ENCODE data around the gene IKZF2.
A peak's percentile ranks its signal among the peaks of the same experiment; 100 is the strongest.
"Not testable (repeated sequence)": the region's sequence is repeated elsewhere in the genome, so short reads cannot be mapped to it uniquely, and the experiment has no call there.

IKZF2 gene

DNA sequence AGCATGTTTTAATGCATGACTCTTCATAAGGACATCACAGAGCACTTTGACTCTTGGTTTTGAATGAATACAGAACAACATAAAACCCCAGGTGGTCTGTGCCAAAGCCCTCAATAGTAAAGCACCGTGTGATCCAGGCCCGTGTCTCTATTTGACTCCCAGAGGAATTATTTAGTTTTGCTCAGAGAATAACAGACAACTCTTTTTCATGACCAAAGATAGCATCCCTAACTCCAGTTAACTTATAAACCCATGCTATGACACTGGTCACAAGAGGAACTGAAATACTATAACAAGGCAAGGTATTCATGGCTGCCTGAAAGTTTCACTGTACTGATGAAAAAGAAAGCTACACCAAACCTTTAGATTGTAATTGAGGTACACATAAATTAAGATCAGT is 128.4 kb downstream of the IKZF2 start:
- no peak for DNase-seq

DNA sequence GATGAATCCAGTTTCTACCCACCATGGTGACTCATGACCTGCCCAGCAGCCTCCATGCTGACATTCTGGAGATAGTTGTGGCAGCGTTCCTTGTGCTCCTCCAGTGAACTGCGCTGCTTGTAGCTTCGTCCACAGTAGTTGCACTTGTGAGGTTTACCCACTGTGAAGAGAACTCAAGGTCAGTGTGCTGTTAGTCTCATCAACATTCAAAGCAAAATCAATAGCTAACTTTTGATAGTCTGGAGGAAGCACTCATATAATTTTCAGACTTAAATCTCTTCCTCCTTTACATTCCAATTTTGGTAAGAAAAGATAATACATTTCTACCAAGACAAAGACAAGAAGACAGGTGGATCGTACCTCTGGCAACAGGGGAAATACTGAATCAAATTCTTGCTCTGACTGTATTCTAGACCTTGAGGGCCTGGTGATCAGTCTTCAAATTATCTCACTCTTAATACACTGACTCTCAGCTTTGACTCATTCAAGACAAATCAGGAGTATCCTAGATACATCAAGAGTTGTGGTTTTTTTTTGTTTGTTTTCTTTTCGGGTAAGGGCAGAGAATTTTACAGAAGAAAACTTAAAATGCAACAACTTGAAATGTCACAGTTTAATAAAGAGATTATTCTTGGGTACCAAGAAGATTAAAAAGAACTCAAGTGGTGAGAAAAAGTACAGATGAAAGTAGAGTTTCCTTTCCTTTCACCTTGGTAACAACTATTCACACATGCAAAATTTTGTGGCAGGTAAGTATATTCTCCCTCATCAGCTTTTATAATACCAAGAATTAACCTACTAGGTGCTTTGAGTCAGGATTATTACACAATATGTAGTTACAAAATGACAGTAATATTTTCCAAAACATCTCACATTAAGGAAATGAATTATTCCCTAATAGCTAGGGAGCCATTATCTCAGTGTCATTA is 129.2 kb downstream of the IKZF2 start:
- DNase-seq, result peak; percentile 14

DNA sequence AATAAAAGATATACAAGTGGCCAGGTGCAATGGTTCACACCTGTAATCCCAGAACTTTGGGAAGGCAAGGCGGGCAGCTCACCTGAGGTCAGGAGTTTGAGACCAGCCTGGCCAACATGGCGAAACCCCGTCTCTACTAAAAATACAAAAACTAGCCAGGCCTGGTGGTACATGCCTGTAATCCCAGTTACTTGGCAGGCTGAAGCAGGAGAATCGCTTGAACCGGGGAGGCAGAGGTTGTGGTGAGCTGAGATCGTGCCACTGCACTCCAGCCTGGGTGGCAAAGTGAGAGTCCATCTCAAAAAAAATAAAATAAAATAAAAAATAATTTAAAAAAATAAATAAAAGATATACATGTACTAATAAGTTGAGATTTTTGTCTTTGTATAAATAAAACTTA is 130.5 kb downstream of the IKZF2 start:
- DNase-seq, result not testable (repeated sequence)

DNA sequence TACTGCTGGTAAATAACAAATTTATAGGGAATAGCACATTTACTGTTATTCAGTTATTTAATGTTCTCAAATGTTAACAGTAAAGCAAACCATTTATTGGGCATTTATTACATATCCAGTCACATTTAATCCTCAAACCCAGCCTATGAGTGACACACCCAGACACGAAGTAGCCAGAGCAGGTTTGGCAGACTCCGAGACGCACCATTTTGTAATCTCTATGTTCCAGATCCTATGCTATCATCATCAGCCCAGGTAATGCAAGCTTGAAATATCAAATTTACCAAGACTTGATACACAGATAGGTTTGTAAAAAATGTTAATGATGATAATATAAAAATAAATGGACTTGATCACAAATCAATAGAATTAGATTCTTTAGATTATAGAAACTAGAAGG is 131.1 kb downstream of the IKZF2 start:
- DNase-seq, result no peak

DNA sequence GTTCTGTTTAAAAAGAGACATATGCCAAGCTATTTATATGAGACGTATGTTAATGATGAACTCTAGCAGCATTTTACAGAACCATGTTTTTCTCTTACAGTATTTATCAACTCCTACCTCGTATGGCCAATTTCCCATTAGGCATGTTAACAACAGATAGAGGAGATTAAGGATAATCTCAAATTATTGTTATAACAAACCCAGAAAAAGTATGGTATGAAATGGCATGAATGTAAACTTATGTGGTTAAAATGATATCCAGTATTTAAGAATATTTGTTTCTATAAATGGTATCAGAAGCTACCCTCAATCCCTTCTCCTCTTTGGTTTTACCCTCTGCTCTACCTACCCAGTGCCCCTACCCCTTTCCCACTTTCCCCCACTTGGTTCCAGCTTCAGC is 132.0 kb downstream of the IKZF2 start:
- no peak for DNase-seq

DNA sequence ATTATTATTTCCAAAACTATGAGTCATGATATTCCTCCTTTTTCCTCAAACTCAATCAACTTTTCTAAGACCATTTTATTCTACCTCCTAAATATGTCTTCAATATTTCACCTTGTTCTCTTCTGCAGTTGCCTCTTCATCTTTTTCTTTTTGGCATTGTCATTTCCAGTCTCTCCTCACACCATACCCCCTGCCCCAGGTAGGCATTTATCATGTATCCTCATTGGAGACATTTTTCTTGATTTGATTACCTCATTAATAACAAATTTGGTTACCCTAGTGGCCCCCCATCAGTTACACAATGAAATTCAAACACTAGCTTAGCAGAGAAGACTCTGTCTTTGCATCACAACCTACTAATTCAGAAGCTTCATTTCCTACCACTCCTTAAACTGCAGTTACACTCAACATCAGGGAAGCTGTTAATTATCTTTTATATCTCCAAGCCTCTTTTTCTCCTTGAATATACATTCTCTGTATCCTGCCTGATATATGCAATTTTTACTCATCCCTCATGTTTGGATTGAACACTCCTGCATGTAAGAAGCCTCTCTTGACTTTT is 133.0 kb downstream of the IKZF2 start:
- DNase-seq, result no peak

DNA sequence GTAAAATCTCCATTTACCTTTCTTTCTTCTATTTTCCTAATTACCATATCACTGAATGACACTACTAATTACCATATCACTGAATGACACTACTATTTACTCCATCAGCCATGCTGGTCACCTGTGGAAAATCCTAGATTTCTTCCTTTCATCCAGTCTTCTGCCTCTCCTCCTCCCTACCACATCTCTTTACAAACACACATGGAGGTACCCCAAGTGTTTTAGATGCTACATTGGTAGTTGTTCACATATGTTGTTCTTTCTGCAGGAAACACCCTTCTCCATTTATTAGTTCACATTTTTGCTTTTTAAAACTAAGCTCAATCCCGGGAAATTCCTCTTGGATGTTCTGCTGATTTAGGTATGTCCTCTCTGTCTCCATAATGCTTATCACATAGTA is 134.0 kb downstream of the IKZF2 start:
- DNase-seq, result no peak

DNA sequence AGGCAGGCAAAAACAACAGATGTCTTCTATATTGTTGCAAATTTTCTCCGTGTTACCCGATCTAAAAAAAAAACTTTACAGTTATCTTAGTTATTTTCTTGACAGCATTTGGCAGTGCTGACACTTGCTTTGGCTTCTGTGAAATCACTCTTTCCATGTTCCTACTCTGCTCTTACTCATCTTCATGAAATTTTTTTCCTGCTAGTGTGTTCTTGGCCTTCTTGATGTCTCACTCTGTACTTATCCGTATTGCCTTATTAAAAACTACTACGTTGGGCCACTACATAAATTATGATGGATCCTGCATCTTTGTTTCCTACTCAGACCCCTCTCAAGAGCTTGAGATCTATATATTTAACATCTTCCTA is 134.4 kb downstream of the IKZF2 start:
- peak; percentile 5 for DNase-seq

DNA sequence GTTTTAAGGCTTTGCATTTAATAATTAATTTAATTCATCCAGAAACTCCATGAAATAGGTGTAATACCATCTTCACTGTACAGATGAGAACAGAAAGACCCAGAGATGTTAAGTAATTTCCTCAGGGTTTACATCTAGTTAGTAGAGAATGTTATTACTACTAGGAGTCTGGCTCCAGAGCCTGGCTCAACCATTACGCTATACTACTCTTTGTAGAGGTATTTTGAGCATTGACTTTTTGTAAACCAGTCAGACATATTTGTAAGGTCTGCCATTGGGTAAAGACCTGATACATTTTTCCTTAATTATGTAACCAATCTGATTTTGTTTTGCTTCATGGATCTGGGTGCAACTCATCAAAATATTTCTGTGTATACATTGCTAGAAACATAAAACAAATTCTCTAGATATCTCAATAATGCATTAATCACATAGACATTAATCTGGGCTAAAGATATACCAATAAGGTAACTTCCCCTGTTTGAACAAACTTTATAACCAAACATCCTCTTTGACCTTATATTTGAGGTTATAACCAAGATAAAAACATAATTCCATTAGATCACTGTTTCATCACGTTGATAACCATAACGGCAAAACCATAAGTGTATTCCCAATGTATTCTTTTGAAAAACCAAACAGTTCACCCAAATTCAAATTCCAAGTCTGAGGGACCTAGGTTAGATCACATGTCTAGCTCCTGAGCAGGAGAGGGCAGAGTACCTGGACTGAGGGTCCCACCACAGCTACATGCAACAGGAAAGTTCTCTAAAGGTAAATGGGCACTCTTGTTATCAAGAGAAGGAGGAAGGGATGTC is 135.0 kb downstream of the IKZF2 start:
- no peak for DNase-seq

DNA sequence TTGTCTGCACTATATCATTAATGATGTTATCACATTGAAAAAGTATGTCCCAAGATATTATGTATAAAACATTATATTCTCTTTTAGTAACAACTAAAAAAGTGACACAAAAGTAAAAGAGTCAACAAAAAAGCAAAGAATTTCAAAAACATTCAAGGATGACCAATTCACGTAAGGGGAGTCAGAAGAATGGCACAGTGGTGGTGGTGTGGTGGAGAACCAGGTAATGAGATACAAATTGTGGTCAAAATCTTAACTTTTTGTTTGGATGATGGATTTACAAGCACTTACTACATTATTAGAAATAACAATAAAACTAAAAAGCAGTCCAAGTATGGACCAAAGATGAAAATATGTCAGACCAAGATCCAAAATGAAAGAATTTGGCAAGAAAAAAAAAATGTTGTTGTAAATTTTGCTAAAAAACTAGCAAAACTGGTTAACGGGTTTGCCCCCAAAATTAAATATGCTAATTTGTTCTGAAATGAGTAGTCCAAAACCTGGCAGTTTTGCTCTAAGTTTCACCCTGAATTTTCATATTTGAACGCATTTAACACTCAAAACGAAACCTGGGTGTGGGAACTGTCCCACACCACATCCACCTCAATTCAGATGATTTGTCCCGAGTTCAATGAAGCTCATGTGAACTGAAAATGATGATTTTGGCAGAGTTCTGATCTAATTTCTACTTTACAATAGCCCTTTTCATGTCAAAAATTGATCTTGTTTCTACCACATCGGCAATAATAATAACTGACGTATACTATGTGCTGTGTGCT is 135.8 kb downstream of the IKZF2 start:
- DNase-seq, result no peak

DNA sequence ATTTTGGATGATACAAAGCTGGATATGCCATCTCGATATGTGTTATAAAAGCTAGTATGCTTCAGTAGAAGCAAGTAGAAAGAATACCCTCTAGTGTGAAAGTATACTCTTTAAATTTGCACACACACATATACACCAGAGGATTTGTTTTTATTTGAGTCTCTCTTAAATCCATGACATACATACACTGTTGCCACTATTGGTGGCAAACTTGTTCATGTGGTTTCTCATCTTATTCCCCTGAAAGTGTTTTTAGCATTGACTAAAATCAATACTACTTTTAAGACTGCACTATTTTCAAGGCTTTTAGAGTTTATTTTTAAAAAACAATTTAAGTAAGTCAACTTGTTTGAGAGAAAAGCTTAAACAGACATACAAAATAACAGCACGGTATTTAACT is 137.4 kb downstream of the IKZF2 start:
- DNase-seq, result no peak

DNA sequence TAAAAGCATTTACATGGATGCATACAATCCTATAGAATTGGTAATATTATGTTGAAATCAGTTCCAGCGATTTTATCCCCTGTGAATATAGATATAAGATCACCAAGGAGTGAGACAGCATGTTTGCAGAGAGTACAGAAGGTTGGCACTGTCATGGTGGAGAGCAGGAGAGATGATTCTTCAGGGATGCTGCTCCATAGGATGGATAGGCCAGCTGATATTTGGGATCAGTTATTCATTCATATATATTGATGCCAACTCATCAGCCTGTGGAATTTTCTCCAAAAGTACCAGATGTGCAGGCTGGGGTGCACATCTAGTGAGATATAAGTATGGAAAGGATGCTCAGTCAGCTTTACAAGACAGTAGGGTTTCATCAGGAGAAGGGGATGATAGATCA is 139.9 kb downstream of the IKZF2 start:
- no peak for DNase-seq

DNA sequence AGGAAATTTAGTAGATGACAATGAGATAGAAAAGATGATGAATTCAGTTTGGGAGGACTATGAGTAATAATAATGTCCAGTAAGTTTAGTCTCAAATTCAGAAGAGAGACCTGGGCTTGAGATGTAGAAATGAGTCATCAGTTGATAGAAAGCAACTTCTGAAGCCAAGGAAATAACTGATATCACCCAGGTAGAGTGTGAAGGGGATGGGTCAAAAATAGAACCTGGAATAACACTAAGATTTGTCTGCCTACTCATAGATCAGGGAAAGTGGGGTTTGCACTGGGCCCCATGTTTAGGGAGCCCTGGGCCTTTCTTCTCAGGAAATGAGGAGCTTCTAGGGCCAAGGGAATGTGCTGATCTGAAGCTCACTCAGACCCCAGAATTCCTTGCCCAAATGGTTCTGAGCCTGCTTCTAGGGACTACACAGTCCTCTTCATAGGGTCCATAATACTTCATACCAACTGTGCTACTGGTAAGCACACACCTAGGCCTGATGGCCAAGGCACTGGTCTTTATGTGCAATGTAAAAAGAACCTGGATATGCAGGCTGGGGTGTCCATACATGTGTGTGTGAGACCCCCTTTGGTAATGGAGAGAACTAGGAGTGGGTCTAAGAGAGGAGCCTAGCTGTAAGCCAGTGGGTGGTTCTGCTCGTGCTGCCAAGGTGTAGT is 141.2 kb downstream of the IKZF2 start:
- no peak for DNase-seq

DNA sequence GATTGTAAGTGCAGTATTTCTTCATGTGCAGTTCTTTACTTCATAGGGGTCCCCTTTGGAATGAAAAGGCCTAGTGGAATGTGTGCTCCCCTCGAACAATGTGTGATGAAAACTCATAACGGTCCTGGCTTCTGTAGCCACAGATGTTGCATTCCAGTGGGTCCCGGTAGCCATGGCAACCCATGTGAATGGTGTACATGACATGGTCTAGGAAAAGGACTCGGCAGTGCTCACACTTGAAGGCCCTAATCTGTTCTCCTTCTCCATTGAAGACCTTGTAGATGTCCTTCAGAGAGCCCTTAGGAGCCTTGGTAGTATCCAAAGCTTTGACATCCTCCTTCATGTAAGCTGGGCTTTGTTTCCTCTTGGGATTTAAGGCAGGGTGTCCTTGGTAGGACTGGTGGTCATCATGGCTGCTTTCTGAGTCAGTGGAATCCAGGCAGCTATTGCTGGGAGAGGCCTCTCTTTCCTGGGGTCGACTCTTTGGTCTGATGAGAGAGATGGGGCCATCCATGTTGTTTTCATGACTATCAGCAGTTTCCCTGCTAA is 144.0 kb downstream of the IKZF2 start:
- DNase-seq, result peak; percentile 17

DNA sequence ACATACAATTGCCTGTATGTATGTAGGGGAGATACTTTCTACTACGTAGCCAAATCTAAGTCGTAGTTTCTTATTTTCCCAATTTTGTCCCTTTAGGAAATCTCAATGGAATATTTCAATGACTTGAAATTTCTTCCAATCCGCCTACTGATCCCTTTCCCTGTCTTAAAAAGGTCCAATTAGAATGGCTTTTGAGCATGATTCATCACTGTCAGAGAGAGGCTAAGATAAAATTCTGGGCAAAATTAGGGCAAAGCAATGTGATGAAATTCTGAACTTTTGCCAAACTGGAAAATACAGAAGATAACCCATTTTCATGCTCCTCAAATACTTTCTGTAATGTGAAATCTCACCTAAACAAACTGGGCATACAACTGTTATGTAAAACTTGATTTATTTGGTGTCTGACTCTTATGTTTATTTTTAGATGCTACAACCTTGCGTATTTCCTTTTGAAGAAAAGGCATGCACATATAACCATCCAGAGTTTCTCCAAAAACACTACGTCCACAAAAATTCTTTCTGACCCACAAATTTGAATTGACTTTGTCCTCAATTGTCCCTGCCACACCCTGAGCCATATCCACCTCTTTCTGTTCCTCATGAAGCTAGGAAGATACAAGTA is 147.1 kb downstream of the IKZF2 start:
- no peak for DNase-seq

DNA sequence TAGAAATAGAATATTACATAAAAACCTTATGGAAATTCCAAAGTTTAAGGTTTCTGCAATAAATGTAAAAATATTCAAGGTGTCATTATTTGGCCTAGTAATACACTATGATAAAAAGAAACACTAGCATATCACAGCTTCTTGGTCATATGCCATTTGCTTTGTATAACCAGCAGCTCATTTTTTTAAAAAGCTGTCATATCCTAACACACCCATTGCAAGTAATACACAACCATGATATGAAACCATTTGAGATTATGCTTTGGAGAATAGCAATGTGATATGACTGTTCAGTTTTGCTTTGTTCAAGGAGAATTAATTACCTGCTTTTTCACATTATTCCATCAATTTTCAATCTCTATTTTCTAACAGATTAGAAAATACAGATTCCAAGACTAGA is 149.0 kb downstream of the IKZF2 start:
- no peak for DNase-seq

DNA sequence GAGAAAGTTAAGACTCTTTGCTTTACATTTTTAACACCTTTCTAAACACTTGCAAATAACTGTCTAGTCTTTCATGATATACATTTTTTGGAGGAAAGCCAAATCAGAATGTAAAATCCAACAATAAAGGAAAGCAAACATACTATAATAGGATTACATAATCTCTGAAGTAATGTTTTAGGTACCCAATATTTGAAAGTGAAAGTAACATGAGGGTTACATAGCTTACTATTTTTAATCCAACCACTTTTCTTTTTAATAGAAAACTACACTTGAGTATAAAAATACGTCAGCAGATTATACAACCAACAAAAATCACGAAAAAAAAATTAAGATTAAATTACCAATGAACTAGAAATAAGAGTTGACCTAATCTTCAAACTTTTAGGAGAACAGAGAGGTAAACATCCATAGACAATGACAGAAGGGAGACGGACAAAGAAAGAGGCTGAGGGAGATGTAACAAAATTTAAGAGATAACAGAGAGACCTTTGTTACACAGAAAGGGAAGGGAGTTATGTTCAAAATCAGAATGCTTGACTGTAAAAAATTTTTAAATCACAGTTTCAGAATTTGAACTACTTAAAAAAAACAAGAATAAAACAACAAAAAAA is 150.0 kb downstream of the IKZF2 start:
- DNase-seq, result no peak

DNA sequence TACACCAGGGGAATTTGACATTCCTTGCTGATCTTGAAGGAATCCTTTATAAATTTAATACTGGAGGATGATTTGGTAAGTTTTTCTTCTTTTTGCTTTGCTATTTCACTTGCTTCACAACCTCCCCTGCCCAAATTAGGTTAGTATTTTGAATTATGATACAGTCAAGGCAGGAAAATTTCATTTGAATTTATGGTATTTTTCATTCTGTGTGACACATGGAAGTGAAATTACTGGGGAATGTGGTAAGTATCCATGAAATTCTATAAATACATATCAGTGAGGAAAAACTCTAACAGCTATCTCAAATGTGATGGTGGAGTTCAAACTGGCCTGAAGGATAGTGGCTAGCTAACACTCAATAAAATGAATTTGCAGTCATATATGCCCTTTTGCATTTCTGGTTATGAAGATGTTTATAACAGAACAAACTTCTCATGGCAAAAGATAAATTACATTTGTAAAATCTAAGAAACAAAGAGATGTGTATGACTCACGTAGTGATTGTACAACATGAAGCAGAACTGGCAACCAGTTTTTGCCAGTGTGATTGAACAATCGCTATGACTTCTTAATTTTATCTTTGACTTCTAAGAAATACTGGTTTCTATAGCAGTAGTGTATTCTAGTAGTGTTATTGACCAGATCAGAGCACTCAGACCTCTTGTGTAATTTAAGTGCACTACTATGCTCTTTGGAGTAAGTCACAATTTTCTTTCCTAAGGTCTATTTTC is 152.6 kb downstream of the IKZF2 start:
- peak; percentile 11 for DNase-seq

DNA sequence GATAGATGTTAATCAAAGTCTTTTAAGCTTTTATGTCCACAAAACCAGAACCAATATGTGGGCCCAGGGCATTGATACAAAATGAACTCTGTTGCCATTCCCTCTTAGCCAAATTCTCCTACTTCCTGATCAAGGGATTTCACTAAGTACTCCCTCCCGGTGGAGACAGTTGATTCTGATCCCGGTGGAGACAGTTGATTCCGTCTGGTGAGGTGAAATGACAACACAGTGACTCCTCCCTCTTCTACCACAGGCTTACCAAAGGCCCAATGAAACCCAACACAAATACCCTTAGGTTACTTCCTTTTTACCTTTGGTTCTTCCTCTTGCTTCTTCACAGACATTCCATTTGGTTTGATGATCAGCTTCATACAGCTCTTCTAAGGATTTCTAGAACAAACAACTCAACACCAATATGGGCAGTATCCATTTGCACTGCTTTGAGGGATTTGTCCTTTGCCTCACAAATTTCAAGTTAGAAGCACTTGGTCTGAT is 153.8 kb downstream of the IKZF2 start:
- no peak for DNase-seq

DNA sequence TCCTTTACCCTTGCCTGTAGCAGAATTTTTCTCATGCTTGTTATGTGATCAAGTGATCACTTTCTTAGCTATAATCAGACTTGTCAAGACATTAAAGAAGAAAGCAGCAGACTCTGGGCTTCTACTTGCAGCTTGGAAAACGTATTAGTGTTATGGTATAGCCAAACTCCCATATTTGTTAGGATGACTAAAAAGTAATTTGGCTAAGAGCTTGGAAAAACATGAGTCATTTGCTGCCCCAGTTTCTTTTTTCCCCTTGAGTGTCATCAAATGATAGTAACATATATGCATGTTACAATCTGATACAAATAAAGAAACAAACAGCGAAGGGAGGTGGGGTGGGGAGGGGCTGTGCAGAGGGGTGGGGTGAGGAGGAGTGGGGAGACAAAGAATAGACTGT is 155.5 kb downstream of the IKZF2 start:
- DNase-seq, result peak; percentile 41
